Lower lobe of right lung (tissue), 2 donors: ENCODE measurements around the gene ATXN1. TPM values are rescaled to one million over a fixed set of nuclear protein-coding genes. Genes with fewer than 3 reads are reported as not detected.

ENCODE experiments used
- ATAC-seq, 2 donors: fragments of 200-7000 bp; cut with Tn5 transposase; one replicate each; pipeline ENCODE4 v1.9.1; 2020 to 2022; ENCODE audit warnings: mild to moderate bottlenecking in 2 of 2, moderate library complexity in 2 of 2
- DNase-seq: peaks from one replicate; pipeline ENCODE4 v3.0.0-alpha.2; 2020
- H3K27ac ChIP-seq: fragments of 200-600 bp; one replicate; pipeline ENCODE4 v1.8.0; 2022
- H3K27me3 ChIP-seq: fragments of 200-600 bp; one replicate; pipeline ENCODE4 v1.8.0; 2022; ENCODE audit warnings: low read depth
- H3K36me3 ChIP-seq: fragments of 200-600 bp; one replicate; pipeline ENCODE4 v1.8.0; 2022; ENCODE audit warnings: mild to moderate bottlenecking
- H3K4me1 ChIP-seq: fragments of 200-600 bp; one replicate; pipeline ENCODE4 v1.8.0; 2022
- H3K4me3 ChIP-seq: fragments of 200-600 bp; one replicate; pipeline ENCODE4 v1.8.0; 2022; ENCODE audit warnings: mild to moderate bottlenecking
- H3K9me3 ChIP-seq: fragments of 200-600 bp; one replicate; pipeline ENCODE4 v1.8.0; 2022
- intact Hi-C: fragments of 100-400 bp; cut with DNase I; formaldehyde crosslinking; loops from one replicate; pipeline ENCODE4 v1.11.0; 2022
- total RNA-seq: library from RNA; stranded (reverse); fragmentation: NEBNext Ultra II Directional; extraction: Animal tissue kit (Norgen Biotek cat#: 25700); gene quantifications from one replicate; pipeline ENCODE4 v1.2.1, GENCODE V29; 2021
- TF ChIP-seq, protein P1 (sequence below): fragments of 200-600 bp; IDR thresholded peaks from one replicate; pipeline ENCODE4 v1.8.0; 2022; ENCODE audit warnings: antibody characterized with exemption, mild to moderate bottlenecking
- donor health status: DM: no; HTN: yes; CAD: no; lungs with severe emphysema.

The ATXN1 gene
- total RNA-seq, 1 donor from 2014 or later: 75.9 TPM

- H3K9me3 ChIP-seq: no peaks in the 10 kb centered on the region
- no peak overlapping the region for H3K4me3 ChIP-seq
- no peaks in the 10 kb centered on the region for H3K27me3 ChIP-seq
- H3K4me1 ChIP-seq: no peaks in the 10 kb centered on the region
- no peak overlapping the region for H3K27ac ChIP-seq
- intact Hi-C loops: no loop called here
- TF ChIP-seq, protein P1, sequence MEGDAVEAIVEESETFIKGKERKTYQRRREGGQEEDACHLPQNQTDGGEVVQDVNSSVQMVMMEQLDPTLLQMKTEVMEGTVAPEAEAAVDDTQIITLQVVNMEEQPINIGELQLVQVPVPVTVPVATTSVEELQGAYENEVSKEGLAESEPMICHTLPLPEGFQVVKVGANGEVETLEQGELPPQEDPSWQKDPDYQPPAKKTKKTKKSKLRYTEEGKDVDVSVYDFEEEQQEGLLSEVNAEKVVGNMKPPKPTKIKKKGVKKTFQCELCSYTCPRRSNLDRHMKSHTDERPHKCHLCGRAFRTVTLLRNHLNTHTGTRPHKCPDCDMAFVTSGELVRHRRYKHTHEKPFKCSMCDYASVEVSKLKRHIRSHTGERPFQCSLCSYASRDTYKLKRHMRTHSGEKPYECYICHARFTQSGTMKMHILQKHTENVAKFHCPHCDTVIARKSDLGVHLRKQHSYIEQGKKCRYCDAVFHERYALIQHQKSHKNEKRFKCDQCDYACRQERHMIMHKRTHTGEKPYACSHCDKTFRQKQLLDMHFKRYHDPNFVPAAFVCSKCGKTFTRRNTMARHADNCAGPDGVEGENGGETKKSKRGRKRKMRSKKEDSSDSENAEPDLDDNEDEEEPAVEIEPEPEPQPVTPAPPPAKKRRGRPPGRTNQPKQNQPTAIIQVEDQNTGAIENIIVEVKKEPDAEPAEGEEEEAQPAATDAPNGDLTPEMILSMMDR: no peak
- no peak for DNase-seq
- no peak for ATAC-seq
- peaks cover 5% of the 10 kb centered on the region for H3K36me3 ChIP-seq
Measured at GRCh38 chr6:16284472-16284871, 476.8 kb downstream of the ATXN1 start.

- H3K27me3 ChIP-seq: no peaks in the 10 kb centered on the region
Measured at GRCh38 chr6:16282370-16282769, 478.9 kb downstream of the ATXN1 start.

DNA sequence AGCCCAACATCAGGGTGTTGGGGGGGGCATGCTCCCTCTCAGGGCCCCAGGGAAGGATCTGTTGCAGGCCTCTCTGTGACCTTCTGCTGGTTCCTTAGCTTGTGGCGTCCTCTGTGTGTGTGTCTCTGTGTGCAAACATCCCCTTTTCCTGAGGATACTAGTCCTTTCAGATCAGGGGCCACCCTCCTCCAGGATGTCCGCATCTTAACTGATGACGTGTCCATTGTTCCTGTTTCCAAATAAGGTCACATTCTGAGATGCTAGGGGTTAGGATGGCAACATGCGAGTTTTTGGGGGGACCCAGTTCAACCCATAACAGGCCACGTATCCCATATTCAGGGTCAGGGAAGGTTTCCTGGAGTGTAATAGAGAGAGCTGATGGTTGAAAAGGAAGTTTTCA, 482.0 kb downstream of the ATXN1 start:
- Histone ChIP-seq H3K4me3 (no peak overlapping the region), H3K36me3 (peaks cover 5% of the 10 kb centered on the region), H3K27ac (no peak overlapping the region), H3K4me1 (no peaks in the 10 kb centered on the region), H3K9me3 (no peaks in the 10 kb centered on the region), H3K27me3 (no peaks in the 10 kb centered on the region)
- no peak for DNase-seq
- intact Hi-C loops: no loop called here
- ATAC-seq: no peak
- TF ChIP-seq, protein P1: no peak

More at GRCh38 chr6:16282370-16282769, 478.9 kb downstream of the ATXN1 start:
- TF ChIP-seq, protein P1: no peak
- Histone ChIP-seq H3K36me3 (peaks cover 5% of the 10 kb centered on the region), H3K4me3 (no peak overlapping the region), H3K27ac (no peak overlapping the region), H3K9me3 (no peaks in the 10 kb centered on the region), H3K4me1 (no peaks in the 10 kb centered on the region)
- DNase-seq: no peak
- no peak for ATAC-seq
- intact Hi-C loops: no loop called here

DNA sequence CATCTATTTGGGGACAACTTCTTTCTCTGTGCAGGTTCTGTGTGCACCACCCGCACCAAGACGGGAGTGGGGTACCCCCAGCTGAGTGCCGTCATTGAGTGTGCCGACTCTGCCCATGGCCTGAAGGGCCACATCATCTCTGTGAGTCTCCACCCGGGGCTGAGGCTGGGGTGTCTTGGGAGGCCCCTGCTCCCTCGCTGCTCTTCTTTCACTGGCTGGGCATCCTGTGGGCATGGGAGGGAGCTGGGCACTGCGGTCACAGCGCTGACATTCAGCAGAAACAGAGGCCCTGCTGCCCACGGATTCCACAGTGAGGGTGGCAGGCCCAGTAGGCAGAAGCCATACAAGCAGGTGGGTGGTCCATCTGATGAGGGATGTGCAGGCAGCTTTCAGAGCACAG, 482.5 kb downstream of the ATXN1 start:
- no peak for DNase-seq
- ATAC-seq: no peak
- H3K4me1 ChIP-seq: no peaks in the 10 kb centered on the region
- H3K4me3 ChIP-seq: no peak overlapping the region
- no peaks in the 10 kb centered on the region for H3K27me3 ChIP-seq
- peaks cover 5% of the 10 kb centered on the region for H3K36me3 ChIP-seq
- H3K9me3 ChIP-seq: no peaks in the 10 kb centered on the region
- no peak overlapping the region for H3K27ac ChIP-seq
- intact Hi-C loops: no loop called here
- TF ChIP-seq, protein P1: no peak

DNA sequence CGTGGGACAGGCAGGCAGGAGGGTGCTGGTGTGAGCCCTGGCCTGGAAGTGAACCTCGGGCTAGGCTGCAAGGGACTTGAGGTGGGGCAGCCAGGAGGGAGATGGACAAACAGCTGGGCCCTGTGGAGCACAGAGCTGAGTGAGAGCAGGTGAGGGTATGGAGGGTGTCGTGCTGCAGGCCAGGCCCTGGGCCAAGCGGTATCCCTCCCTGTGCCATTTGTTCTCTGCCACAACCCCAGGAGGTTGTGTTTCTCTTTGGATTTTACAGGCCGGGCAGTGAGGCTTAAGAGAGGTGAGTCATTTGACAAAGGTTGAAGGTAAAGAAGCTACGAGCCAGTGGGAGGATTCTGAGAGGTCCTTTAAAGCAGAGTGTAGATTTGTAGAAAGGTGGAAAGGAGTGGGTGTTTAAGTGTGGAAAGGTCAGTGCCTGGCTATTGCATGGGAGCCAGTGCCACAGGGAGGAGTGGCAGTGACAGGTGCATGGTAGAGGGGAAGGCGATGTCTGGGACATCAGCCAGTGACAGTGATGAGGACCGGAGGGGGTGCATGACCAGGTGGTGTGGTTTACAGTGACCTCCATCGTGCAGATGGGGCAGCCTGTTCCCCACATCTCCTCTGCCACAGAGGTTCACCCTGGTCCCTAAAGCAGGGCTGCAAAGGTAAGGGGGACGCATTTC, 483.1 kb downstream of the ATXN1 start:
- TF ChIP-seq, protein P1: no peak
- H3K4me3 ChIP-seq: no peak overlapping the region
- H3K27me3 ChIP-seq: no peaks in the 10 kb centered on the region
- peaks cover 5% of the 10 kb centered on the region for H3K36me3 ChIP-seq
- intact Hi-C loops: no loop called here
- no peaks in the 10 kb centered on the region for H3K9me3 ChIP-seq
- no peak for DNase-seq
- peak; percentile 26 to 56 for ATAC-seq
- H3K4me1 ChIP-seq: no peaks in the 10 kb centered on the region
- H3K27ac ChIP-seq: peak overlapping the region; percentile 11
